ENCODE results near the gene TM7SF2. TPM values are rescaled to one million over a fixed set of nuclear protein-coding genes. Genes with fewer than 3 reads are reported as not detected.

The TM7SF2 gene
- total and polyA plus RNA-seq, 2 of the 8 experiments (the other 6 are each of a cell fraction or from before 2014, with no cell fraction given) = 40.1 to 96.0 TPM

- TF ChIP-seq KDM4A (IDR thresholded peaks at IDR 0.05; ENCODE audit: low read depth, low read length, severe bottlenecking) (no peak), EGR1 (IDR thresholded peaks at IDR 0.05; ENCODE audit: borderline replicate concordance, low read depth, low read length) (no peak), GABPA (IDR thresholded peaks at IDR 0.05; ENCODE audit: borderline replicate concordance, insufficient read depth, low read length) (no peak), MAX (IDR thresholded peaks at IDR 0.05) (no peak)
These were observed 8.2 kb upstream of the TM7SF2 start (continued) for GRCh38 chr11:65103476-65103875.
